DOHH2 (cell line): Measurements from ENCODE around the gene LITAF.
"Not testable (repeated sequence)": the region's sequence is repeated elsewhere in the genome, so short reads cannot be mapped to it uniquely, and the experiment has no call there.

Experiments used
- H3F3A ChIP-seq: fragments of 200-600 bp; sonication (generic), shearing (Covaris generic); 2 replicates; pipeline ENCODE4 v1.6.0; 2016; ENCODE audit warnings: antibody characterized with exemption, mild to moderate bottlenecking; ENCODE audit not compliant: control insufficient read depth, insufficient read depth
- H3K27ac ChIP-seq: fragments of 200-600 bp; sonication (generic); 2 replicates; pipeline ENCODE4 v1.5.1; 2014; ENCODE audit warnings: low read depth, mild to moderate bottlenecking, low read length, moderate library complexity
- H3K27me3 ChIP-seq: fragments of 200-600 bp; sonication (generic); 2 replicates; pipeline ENCODE4 v1.6.1; 2014; ENCODE audit warnings: mild to moderate bottlenecking, low read length, mixed read lengths; ENCODE audit not compliant: control insufficient read depth
- H3K36me3 ChIP-seq: fragments of 200-600 bp; sonication (generic); 2 replicates; pipeline ENCODE4 v1.6.1; 2014; ENCODE audit warnings: mild to moderate bottlenecking, low read length, moderate library complexity, mixed read lengths; ENCODE audit not compliant: control insufficient read depth
- H3K4me1 ChIP-seq: fragments of 200-600 bp; sonication (generic); 2 replicates; pipeline ENCODE4 v1.6.1; 2014; ENCODE audit warnings: mild to moderate bottlenecking, low read length, mixed read lengths; ENCODE audit not compliant: control insufficient read depth
- H3K4me2 ChIP-seq: fragments of 200-600 bp; sonication (generic); 2 replicates; pipeline ENCODE4 v1.6.0; 2014; ENCODE audit warnings: mild to moderate bottlenecking, low read length, moderate library complexity
- H3K4me3 ChIP-seq: fragments of 200-600 bp; sonication (generic); 2 replicates; pipeline ENCODE4 v1.5.1; 2014; ENCODE audit warnings: mild to moderate bottlenecking, low read length, mixed read lengths
- H3K79me2 ChIP-seq: fragments of 200-600 bp; sonication (generic); 2 replicates; pipeline ENCODE4 v1.6.1; 2014; ENCODE audit warnings: mild to moderate bottlenecking, low read length, mixed read lengths; ENCODE audit not compliant: control insufficient read depth
- H3K9me2 ChIP-seq: fragments of 200-600 bp; sonication (generic); replicated peaks from 2 replicates; pipeline ENCODE4 v1.6.1; 2014; ENCODE audit warnings: mild to moderate bottlenecking, low read length, mixed read lengths; ENCODE audit not compliant: control insufficient read depth
- H3K9me3 ChIP-seq: fragments of 200-600 bp; sonication (generic); 2 replicates; pipeline ENCODE4 v1.6.1; 2014; ENCODE audit warnings: antibody characterized with exemption, low read length, mixed read lengths; ENCODE audit not compliant: control insufficient read depth, insufficient read depth
- H4K20me1 ChIP-seq: fragments of 200-600 bp; sonication (generic); 2 replicates; pipeline ENCODE4 v1.6.0; 2014; ENCODE audit warnings: low read depth, mild to moderate bottlenecking, antibody characterized with exemption, low read length, moderate library complexity; ENCODE audit not compliant: control insufficient read depth, insufficient read depth
- CTCF ChIP-seq: fragments of 200-600 bp; sonication (generic); IDR thresholded peaks from one replicate; pipeline ENCODE4 v1.5.1; 2014; ENCODE audit warnings: antibody characterized with exemption, mild to moderate bottlenecking, low read depth, low read length; ENCODE audit not compliant: poor library complexity, severe bottlenecking
- EZH2phosphoT487 ChIP-seq: fragments of 200-600 bp; sonication (generic); IDR thresholded peaks from 2 replicates; pipeline ENCODE4 v1.6.1; 2017; ENCODE audit warnings: borderline replicate concordance, mild to moderate bottlenecking, antibody characterized with exemption, low read length, moderate library complexity, mixed read lengths

The LITAF gene

GRCh38 chr16:11596572-11597226, 10.0 kb upstream of the LITAF start:
- Histone ChIP-seq H3K27ac (peak overlapping the region; percentile 4; the same call in 1 of the 2 replicates), H4K20me1 (no peaks in the 10 kb centered on the region), H3F3A (peaks cover 13% of the 10 kb centered on the region), H3K27me3 (no peaks in the 10 kb centered on the region), H3K4me1 (peaks cover 52% of the 10 kb centered on the region), H3K9me3 (no peaks in the 10 kb centered on the region), H3K4me3 (no peak overlapping the region), H3K79me2 (no peaks in the 10 kb centered on the region), H3K4me2 (peak overlapping the region; percentile 31), H3K9me2 (no peaks in the 10 kb centered on the region), H3K36me3 (peaks cover under 1% of the 10 kb centered on the region; the same call in 1 of the 2 replicates)
- TF ChIP-seq EZH2phosphoT487 (no peak), CTCF (no peak)

GRCh38 chr16:11593581-11593980, 6.9 kb upstream of the LITAF start:
- H4K20me1 ChIP-seq = no peaks in the 10 kb centered on the region
- no peaks in the 10 kb centered on the region for H3K9me2 ChIP-seq
- H3K27me3 ChIP-seq = no peaks in the 10 kb centered on the region
- peaks cover 42% of the 10 kb centered on the region for H3K4me1 ChIP-seq
- TF ChIP-seq EZH2phosphoT487 = no peak
- TF ChIP-seq CTCF = no peak
- no peaks in the 10 kb centered on the region for H3K36me3 ChIP-seq
- no peak overlapping the region for H3K27ac ChIP-seq
- no peaks in the 10 kb centered on the region for H3K79me2 ChIP-seq
- peaks cover 27% of the 10 kb centered on the region for H3F3A ChIP-seq
- no peaks in the 10 kb centered on the region for H3K9me3 ChIP-seq
- no peak overlapping the region for H3K4me2 ChIP-seq
- no peak overlapping the region for H3K4me3 ChIP-seq

GRCh38 chr16:11593076-11593475, 6.4 kb upstream of the LITAF start:
- H4K20me1 ChIP-seq, H3K9me3 ChIP-seq, H3K36me3 ChIP-seq, H3K27ac ChIP-seq, H3K4me3 ChIP-seq, H3K9me2 ChIP-seq, H3K4me2 ChIP-seq, H3K79me2 ChIP-seq, H3K27me3 ChIP-seq: not testable (repeated sequence)
- peaks cover 28% of the 10 kb centered on the region for H3F3A ChIP-seq
- H3K4me1 ChIP-seq = peaks cover 40% of the 10 kb centered on the region

GRCh38 chr16:11591630-11592029, 4.9 kb upstream of the LITAF start:
- H4K20me1 ChIP-seq, H3K9me2 ChIP-seq, H3K79me2 ChIP-seq, H3K4me2 ChIP-seq, H3K4me3 ChIP-seq, H3K9me3 ChIP-seq, H3K36me3 ChIP-seq, H3K27me3 ChIP-seq, H3K27ac ChIP-seq: not testable (repeated sequence)
- H3K4me1 ChIP-seq = peaks cover 36% of the 10 kb centered on the region
- H3F3A ChIP-seq = peaks cover 20% of the 10 kb centered on the region
